GM21528 (cell line): ENCODE data around the gene SLC25A21.
"Not testable (repeated sequence)": the region's sequence is repeated elsewhere in the genome, so short reads cannot be mapped to it uniquely, and the experiment has no call there.

Experiments used
- ATAC-seq: cut with Tn5 transposase; IDR thresholded peaks from one replicate; pipeline ENCODE4 v1.9.1; 2021; ENCODE audit warnings: mild to moderate bottlenecking, moderate library complexity; ENCODE audit not compliant: unreplicated experiment, low FRiP score

The SLC25A21 gene

DNA sequence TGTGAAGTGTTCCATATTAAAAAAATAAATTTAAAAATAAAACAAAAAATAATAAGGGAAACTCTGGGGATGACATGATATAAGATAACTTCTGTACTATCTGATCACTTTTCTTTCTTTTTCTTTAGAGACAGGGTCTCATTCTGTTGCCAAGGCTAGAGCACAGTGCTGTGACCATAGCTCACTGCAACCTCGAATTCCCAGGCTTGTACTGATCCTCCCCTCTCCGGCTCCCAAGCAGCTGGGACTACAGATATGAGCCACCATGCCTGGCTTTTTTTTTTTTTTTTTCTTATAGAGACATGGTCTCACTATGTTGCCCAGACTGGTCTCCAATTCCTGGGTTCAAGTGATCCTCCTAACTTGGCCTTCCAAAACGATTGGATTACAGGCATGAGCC is 14.9 kb upstream of the SLC25A21 start:
- ATAC-seq, result no peak

GRCh38 chr14:37186865-37187264 is 14.5 kb upstream of the SLC25A21 start:
- no peak for ATAC-seq

- no peak for ATAC-seq
These were observed 13.3 kb upstream of the SLC25A21 start for GRCh38 chr14:37185670-37186069.

- ATAC-seq, result not testable (repeated sequence)
These were observed 12.1 kb upstream of the SLC25A21 start for GRCh38 chr14:37184520-37184919.

- ATAC-seq, result no peak
These were observed 9.0 kb upstream of the SLC25A21 start for GRCh38 chr14:37181441-37181840.

DNA sequence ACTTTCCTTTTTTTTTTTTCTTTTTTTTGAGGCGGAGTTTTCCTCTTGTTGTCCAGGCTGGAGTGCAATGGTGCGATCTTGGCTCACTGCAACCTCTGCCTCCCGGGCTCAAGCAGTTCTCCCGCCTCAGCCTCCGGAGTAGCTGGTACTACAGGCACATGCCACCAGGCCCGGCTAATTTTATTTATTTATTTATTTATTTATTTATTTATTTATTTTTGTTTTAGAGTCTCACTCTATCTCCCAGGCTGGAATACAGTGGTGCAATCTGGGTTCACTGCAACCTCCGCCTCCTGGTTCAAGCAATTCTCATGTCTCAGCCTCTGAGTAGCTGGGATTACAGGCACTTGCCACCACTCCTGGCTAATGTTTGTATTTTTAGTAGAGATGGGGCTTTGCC is 8.5 kb upstream of the SLC25A21 start:
- ATAC-seq, result not testable (repeated sequence)

DNA sequence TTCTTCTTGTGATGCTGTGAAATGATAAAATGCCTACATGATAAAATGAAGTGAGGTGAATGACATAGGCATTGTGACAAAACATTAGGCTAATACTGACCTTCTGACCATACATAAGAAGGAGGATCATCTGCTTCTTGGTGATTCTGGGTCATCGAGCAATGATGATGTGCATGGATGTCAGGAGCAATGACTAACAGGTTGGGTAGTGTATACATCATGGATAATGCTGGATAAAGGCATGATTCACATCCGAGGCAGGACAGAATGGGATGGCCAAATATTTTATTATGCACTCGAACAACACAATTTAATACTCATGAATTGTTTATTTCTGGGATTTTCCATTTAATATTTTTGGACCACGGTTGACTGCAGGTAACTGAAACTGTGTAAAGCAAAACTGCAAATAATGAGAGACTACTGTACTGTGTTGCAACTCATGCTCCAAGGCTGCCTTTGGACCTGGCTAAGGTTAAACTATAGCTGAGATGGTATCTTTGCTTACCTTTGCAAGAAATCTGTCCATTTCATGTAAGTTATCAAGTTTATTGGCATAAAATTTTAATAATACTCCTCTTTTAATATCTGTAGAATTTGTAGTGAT is 7.6 kb upstream of the SLC25A21 start:
- ATAC-seq, result no peak

DNA sequence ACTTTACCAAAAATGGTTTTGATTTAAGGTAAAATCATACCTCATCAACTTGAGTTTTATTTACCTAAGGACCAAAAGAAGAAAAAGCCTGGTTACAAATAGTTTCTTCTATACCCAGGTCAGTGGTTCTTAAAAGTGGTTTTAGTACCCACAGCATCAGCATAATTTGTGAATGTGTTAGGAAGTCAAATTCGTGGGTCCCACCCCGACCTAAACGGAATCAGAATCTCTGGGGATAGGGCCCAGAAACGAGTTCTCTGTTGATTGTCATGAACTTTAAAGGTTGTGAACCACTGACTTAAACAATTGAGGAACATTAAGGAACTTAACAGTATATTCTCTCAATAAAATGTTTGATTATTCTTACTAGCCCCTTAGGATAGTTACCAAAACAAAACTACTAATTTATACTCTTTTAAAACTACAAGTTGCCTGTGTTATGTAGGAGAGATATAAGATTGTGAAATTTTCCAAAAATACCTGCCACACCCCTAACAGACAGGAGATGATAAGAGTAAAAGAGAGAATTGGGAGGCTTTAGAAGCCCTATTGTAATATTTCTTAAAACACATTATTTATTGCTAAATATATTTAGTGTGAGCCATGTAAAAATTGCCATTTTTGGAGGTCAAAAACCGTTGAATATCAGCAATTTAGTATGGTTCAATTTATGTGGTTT is 669 bp upstream of the SLC25A21 start:
- ATAC-seq, result no peak

- ATAC-seq, result no peak
These were observed 755 bp downstream of the SLC25A21 start for GRCh38 chr14:37171678-37172023.

DNA sequence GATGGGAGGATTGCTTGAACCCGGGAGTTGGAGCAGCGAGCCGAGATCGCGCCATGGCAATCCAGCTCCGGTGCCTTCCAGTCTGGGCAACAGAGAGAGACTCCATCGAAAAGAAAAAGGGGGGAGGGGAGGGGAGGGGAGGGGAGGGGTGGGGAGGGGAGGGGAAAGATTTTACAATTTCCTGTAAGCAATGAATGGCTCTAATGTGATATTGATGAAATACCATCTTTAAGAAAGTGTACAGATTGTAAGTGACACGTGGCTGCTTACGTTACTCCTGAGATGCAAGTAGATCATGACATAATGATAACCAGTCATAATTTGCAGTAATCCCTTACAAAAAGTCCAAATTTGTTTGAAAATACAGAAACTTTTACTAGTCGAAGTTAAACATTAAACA is 1.4 kb downstream of the SLC25A21 start:
- no peak for ATAC-seq

GRCh38 chr14:37170237-37170636 is 2.2 kb downstream of the SLC25A21 start:
- ATAC-seq, result no peak

- ATAC-seq, result no peak
These were observed 3.7 kb downstream of the SLC25A21 start for GRCh38 chr14:37168721-37169120.

DNA sequence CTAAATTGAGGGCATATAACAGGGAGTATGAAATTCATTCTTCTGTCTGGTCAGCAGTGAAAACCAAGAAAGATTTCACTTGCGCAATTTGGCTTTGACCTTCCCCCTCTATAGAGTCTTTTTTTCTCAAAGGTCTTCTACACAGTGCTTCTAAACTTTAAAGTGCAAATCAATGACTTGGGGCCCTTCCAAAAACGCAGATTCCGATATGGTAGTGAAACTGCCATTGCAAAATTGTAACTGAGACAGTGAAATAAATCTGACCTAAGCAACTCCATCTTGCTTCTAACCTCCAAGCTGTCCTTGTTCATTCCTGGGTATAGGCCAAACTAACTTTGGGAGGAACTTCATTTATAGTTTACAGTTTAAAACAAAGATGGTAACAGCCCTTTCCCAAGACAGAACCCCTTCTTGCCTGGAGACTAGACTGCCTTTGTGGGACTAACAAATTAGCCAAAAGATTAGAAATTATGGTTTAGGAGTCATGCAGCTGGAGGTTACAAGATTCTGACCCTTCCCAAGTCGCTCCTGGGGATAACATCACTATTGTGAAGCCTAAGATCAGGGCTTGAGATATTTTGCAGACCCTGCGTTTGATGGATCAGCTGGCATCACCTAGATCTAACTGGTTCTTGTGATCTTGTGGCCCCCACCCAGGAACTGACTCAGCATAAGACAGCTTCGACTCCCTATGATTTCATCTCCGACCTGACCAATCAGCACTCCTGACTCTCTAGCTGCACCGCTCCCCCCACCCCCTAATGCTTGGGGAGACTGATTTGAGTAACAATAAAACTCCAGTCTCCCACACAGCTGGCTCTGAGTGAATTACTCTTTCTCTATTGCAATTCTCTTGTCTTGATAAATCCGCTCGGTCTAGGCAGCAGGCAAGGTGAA is 5.0 kb downstream of the SLC25A21 start:
- ATAC-seq, result no peak

- no peak for ATAC-seq
These were observed 6.6 kb downstream of the SLC25A21 start for GRCh38 chr14:37165794-37166193.

DNA sequence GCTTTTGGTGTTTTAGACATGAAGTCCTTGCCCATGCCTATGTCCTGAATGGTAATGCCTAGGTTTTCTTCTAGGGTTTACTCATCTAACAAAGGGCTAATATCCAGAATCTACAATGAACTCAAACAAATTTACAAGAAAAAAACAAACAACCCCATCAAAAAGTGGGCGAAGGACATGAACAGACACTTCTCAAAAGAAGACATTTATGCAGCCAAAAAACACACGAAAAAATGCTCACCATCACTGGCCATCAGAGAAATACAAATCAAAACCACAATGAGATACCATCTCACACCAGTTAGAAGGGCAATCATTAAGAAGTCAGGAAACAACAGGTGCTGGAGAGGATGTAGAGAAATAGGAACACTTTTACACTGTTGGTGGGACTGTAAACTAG is 10.1 kb downstream of the SLC25A21 start:
- not testable (repeated sequence) for ATAC-seq

DNA sequence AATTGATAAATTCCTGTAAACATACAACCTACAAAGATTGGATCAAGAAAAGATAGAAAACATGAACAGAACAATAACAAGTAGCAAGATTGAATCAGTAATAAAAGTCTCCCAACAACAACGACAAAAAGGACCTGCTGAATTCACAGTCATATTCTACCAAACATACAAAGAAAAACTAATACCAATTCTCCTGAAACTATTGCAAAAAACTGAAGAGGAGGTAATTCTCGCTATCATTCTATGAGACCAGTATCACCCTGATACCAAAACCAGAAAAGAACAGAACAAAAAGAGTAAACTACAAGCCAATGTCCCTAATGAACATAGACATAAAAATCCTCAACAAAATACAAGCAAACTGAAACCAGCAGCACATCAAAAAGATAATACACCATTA is 14.4 kb downstream of the SLC25A21 start:
- ATAC-seq, result no peak

- no peak for ATAC-seq
These were observed 18.9 kb downstream of the SLC25A21 start for GRCh38 chr14:37153483-37153882.

- ATAC-seq, result no peak
These were observed 19.4 kb downstream of the SLC25A21 start for GRCh38 chr14:37153005-37153404.

GRCh38 chr14:37150414-37150813 is 22.0 kb downstream of the SLC25A21 start:
- no peak for ATAC-seq

DNA sequence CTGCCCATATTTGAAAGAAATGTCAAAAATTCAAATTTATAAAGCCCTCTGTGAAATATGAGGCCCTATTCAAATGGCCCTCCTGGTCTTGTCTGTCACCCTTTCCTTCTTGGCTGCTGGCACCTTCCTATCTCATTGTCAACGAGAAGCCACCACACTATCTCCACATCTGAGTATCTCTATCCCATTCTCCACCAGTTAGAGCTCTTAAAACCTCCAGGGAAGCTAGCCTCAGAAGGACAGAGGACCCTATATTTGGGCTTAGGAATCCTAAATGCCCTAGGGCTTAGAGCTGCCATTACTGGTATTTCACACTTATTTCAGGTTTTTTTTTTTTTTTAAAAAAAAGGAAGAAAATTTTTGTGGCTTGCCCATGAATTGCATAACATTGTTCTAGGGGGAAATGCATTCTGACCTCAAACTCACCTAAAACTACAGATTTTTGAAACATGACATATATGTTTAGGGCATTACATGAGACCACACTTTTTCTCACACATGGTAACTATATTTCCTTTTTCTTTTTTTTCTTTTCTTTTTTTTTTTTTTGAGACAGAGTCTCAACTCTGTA is 25.0 kb downstream of the SLC25A21 start:
- no peak for ATAC-seq

- not testable (repeated sequence) for ATAC-seq
These were observed 26.0 kb downstream of the SLC25A21 start for GRCh38 chr14:37146438-37146837.
